ENCODE results near the gene CCNI. TPM values are rescaled to one million over a fixed set of nuclear protein-coding genes. Genes with fewer than 3 reads are reported as not detected.

CCNI gene
- total RNA-seq, 4 donors from 2014 or later: 132 to 220 (median 176) TPM

GRCh38 chr4:77025643-77026321 is 50.0 kb downstream of the CCNI start:
- no peaks in the 10 kb centered on the region for H3K27me3 ChIP-seq
- no peak overlapping the region for H3K4me3 ChIP-seq
- H3K27ac ChIP-seq: no peak overlapping the region
- TF ChIP-seq POLR2A (IDR thresholded peaks at IDR 0.05) (no peak), CTCF (IDR thresholded peaks at IDR 0.05) (no peak)
- H3K9me3 ChIP-seq: no peaks in the 10 kb centered on the region
- H3K36me3 ChIP-seq: peaks cover 0 to 82% (median 0%) of the 10 kb centered on the region in 3 donors
- no peaks in the 10 kb centered on the region for H3K4me1 ChIP-seq
- DNase-seq: no peak

- Histone ChIP-seq H3K27ac (no peak overlapping the region), H3K4me3 (no peak overlapping the region), H3K36me3 (peaks cover 0 to 81% (median 0%) of the 10 kb centered on the region in 3 donors), H3K9me3 (no peaks in the 10 kb centered on the region), H3K27me3 (no peaks in the 10 kb centered on the region), H3K4me1 (no peaks in the 10 kb centered on the region)
- no peak for DNase-seq
- TF ChIP-seq POLR2A (IDR thresholded peaks at IDR 0.05): no peak
- TF ChIP-seq CTCF (IDR thresholded peaks at IDR 0.05): no peak
These were observed 51.9 kb downstream of the CCNI start for GRCh38 chr4:77023920-77024319.

GRCh38 chr4:77022560-77023179 is 53.1 kb downstream of the CCNI start:
- H3K27me3 ChIP-seq: no peaks in the 10 kb centered on the region
- TF ChIP-seq POLR2A (IDR thresholded peaks at IDR 0.05): no peak
- TF ChIP-seq CTCF (IDR thresholded peaks at IDR 0.05): no peak
- peaks cover 0 to 80% (median 0%) of the 10 kb centered on the region in 3 donors for H3K36me3 ChIP-seq

GRCh38 chr4:77021614-77022089 is 54.1 kb downstream of the CCNI start:
- no peaks in the 10 kb centered on the region for H3K9me3 ChIP-seq
- H3K4me3 ChIP-seq: no peak overlapping the region
- H3K27me3 ChIP-seq: no peaks in the 10 kb centered on the region
- H3K27ac ChIP-seq: no peak overlapping the region
- no peak for DNase-seq
- peaks cover 0 to 73% (median 0%) of the 10 kb centered on the region in 3 donors for H3K36me3 ChIP-seq
- H3K4me1 ChIP-seq: no peaks in the 10 kb centered on the region
- TF ChIP-seq CTCF (IDR thresholded peaks at IDR 0.05): no peak
- TF ChIP-seq POLR2A (IDR thresholded peaks at IDR 0.05): no peak

More at GRCh38 chr4:77022560-77023179, 53.1 kb downstream of the CCNI start:
- H3K9me3 ChIP-seq: no peaks in the 10 kb centered on the region
- H3K27ac ChIP-seq: no peak overlapping the region
- H3K4me3 ChIP-seq: no peak overlapping the region
- H3K4me1 ChIP-seq: no peaks in the 10 kb centered on the region
- DNase-seq: no peak

GRCh38 chr4:77020017-77020416 is 55.8 kb downstream of the CCNI start:
- Histone ChIP-seq H3K27ac (no peak overlapping the region), H3K36me3 (peaks cover 0 to 79% (median 0%) of the 10 kb centered on the region in 3 donors), H3K27me3 (no peaks in the 10 kb centered on the region), H3K9me3 (no peaks in the 10 kb centered on the region), H3K4me3 (no peak overlapping the region), H3K4me1 (no peaks in the 10 kb centered on the region)
- no peak for DNase-seq
- TF ChIP-seq CTCF (IDR thresholded peaks at IDR 0.05) (no peak), POLR2A (IDR thresholded peaks at IDR 0.05) (no peak)

Data from Peyer's patch (tissue), 4 donors.